ENCODE measurements around the gene DOCK9. TPM values are rescaled to one million over a fixed set of nuclear protein-coding genes. Genes with fewer than 3 reads are reported as not detected.
"Not testable (repeated sequence)": the region's sequence is repeated elsewhere in the genome, so short reads cannot be mapped to it uniquely, and the experiment has no call there.

Gene DOCK9
- total RNA-seq, 4 donors from 2014 or later, result 94.7 to 240 (median 150) TPM

DNA sequence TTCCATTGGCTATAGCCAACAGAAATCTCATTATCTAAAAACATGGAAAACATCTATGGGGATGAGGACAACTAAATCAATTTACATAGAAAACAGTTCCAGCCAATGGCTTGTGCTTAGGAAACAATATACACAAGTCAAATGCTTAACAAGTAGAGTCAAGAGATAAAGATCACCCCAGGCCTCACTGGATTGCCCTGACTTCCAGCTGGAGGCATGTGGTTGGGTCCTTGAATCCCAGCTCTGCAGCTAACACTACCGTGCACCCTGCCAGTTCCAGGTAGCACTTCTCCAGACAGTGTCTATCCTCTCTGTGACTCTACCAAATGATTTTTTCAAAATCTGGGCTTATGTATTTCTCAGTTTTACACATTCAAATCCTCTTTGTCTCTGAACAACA, 80.2 kb downstream of the DOCK9 start:
- no peaks in the 10 kb centered on the region for H3K9me3 ChIP-seq
- H3K27me3 ChIP-seq, result no peaks in the 10 kb centered on the region
- H3K27ac ChIP-seq, result no peak overlapping the region
- TF ChIP-seq CTCF (IDR thresholded peaks at IDR 0.05), result no peak
- no peak for TF ChIP-seq POLR2A (IDR thresholded peaks at IDR 0.05)
- no peak for DNase-seq
- 85 to 86% methylated on average over 1 of the region's 1 CpG for WGBS, 2 donors
- no peak overlapping the region for H3K4me3 ChIP-seq
- intact Hi-C loops (cut with DNase I), result no loop called here
- H3K36me3 ChIP-seq, result peaks cover 10 to 97% (median 13%) of the 10 kb centered on the region in 3 donors
- H3K4me1 ChIP-seq, result peaks cover 0 to 4% (median 0%) of the 10 kb centered on the region in 3 donors

- TF ChIP-seq CTCF (IDR thresholded peaks at IDR 0.05), result no peak
- no peak for TF ChIP-seq POLR2A (IDR thresholded peaks at IDR 0.05)
- H3K4me3 ChIP-seq, result no peak overlapping the region
- no peaks in the 10 kb centered on the region for H3K27me3 ChIP-seq
- intact Hi-C loops (cut with DNase I), result no loop called here
- H3K9me3 ChIP-seq, result no peaks in the 10 kb centered on the region
- H3K36me3 ChIP-seq, result peaks cover 1 to 97% (median 5%) of the 10 kb centered on the region in 3 donors
- DNase-seq, result no peak
- 65 to 69% methylated on average over 2 of the region's 2 CpGs for WGBS, 2 donors
- H3K27ac ChIP-seq, result no peak overlapping the region
- peaks cover 0 to 4% (median 0%) of the 10 kb centered on the region in 3 donors for H3K4me1 ChIP-seq
Observed at GRCh38 chr13:98896868-98897144, 81.1 kb downstream of the DOCK9 start.

DNA sequence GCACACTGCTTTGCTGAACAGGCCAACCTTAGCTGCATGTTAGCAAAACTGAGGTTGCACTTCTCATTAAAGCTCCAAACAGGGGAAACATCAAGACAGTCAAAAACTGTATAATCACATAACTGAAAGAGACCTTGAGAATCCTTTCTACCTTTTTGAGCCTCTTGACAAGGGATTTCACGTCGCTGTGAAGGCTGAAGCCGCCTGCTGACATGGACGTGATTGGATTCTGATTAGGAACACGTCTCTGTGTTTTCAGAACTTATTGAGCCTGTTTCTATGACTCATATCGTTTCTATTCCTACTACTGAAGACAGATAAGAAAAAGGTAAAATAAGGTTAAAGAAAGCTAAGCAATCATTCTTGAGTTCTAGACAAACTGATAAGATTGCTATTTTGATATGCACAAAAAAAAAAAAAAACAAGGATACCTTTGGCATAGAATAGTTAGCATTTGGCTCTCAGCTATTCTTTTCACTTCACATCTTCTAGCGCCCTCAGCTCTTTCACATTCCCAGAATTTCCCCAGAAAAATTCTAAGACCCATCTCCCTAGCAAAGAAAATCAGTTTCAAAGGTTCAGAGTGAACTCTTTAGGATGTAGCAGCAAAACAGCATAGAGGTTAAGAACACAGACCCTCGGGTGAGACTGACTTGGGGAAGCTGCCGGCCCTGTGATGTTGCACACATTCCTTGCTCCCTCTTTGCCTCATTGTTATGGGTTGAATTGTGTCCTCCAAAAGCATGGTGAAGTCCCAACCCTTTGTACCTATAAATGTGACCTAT, 81.6 kb downstream of the DOCK9 start:
- intact Hi-C loops (cut with DNase I), result no loop called here
- TF ChIP-seq POLR2A (IDR thresholded peaks at IDR 0.05) (no peak), CTCF (IDR thresholded peaks at IDR 0.05) (no peak)
- DNase-seq, result no peak
- Histone ChIP-seq H3K27ac (no peak overlapping the region), H3K27me3 (no peaks in the 10 kb centered on the region), H3K36me3 (peaks cover 0 to 97% (median 3%) of the 10 kb centered on the region in 3 donors), H3K9me3 (no peaks in the 10 kb centered on the region), H3K4me3 (no peak overlapping the region), H3K4me1 (peaks cover 0 to 4% (median 0%) of the 10 kb centered on the region in 3 donors)
- WGBS, 2 donors, result 77 to 86% methylated on average over 9 of the region's 9 CpGs

- H3K4me3 ChIP-seq; H3K27me3 ChIP-seq; intact Hi-C loops (cut with DNase I); DNase-seq; H3K9me3 ChIP-seq; H3K27ac ChIP-seq: not testable (repeated sequence)
- WGBS, 2 donors, result 93 to 95% methylated on average over 6 to 8 of the region's 8 CpGs
- Histone ChIP-seq H3K4me1 (peaks cover 0 to 18% (median 0%) of the 10 kb centered on the region in 3 donors), H3K36me3 (peaks cover 0 to 88% (median 3%) of the 10 kb centered on the region in 3 donors)
Observed at GRCh38 chr13:98894814-98895213, 83.0 kb downstream of the DOCK9 start.

GRCh38 chr13:98893371-98893770, 84.5 kb downstream of the DOCK9 start:
- TF ChIP-seq CTCF (IDR thresholded peaks at IDR 0.05), result no peak
- TF ChIP-seq POLR2A (IDR thresholded peaks at IDR 0.05), result no peak
- intact Hi-C loops (cut with DNase I), result no loop called here
- DNase-seq, result no peak
- H3K9me3 ChIP-seq, result no peaks in the 10 kb centered on the region
- peaks cover 0 to 26% (median 0%) of the 10 kb centered on the region in 3 donors for H3K4me1 ChIP-seq
- H3K4me3 ChIP-seq, result no peak overlapping the region
- no peaks in the 10 kb centered on the region for H3K27me3 ChIP-seq
- peaks cover 0 to 86% (median 0%) of the 10 kb centered on the region in 3 donors for H3K36me3 ChIP-seq
- 56 to 80% methylated on average over 5 of the region's 5 CpGs for WGBS, 2 donors
- no peak overlapping the region for H3K27ac ChIP-seq

All from esophagus squamous epithelium (tissue), 5 donors.